ENCODE data around the gene ZNF507.
A peak's percentile ranks its signal among the peaks of the same experiment; 100 is the strongest.

The ZNF507 gene

GRCh38 chr19:32345261-32346207, at the start of gene ZNF507:
Gene ZNF507, plus strand, starts transcription at chr19:32345610. Its CDS starts 7,221 bp downstream, at chr19:32352831.
- H3K9me3 ChIP-seq (ENCODE audit: control insufficient read depth, low read length) = no peaks in the 10 kb centered on the region
- peaks cover 6% of the 10 kb centered on the region for H3K4me1 ChIP-seq (ENCODE audit: control insufficient read depth, insufficient read depth, low read length)
- peak within 1 kb of the TSS; percentile 62 for H3K4me3 ChIP-seq (ENCODE audit: low read length)
- H3K27me3 ChIP-seq (ENCODE audit: control insufficient read depth, insufficient read depth, low read length) = no peaks in the 10 kb centered on the region
- H3K9ac ChIP-seq (ENCODE audit: low read length) = peak within 1 kb of the TSS; percentile 77
- no peaks in the 10 kb centered on the region for H3K36me3 ChIP-seq (ENCODE audit: control insufficient read depth, insufficient read depth, low read length)

DNA sequence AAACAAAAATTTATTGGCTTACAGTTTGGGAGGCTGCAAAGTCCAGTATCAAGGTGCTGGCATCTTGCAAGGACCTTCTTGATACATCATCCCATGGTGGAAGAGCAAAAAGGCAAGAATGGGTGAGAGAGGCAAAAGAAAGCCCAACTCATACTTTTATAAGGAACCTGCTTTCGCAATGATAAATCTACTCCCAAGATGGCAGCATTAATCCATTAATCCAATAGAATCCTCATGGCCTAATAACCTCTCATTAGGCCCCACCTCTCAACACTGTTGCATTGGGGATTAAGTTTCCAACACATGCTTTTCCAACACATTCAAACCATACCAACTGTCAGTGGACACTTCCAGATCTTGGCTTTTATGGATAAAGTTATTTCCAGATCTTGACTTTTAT, 48.7 kb upstream of the ZNF507 start:
- Histone ChIP-seq H3K27me3 (ENCODE audit: control insufficient read depth, insufficient read depth, low read length) (no peaks in the 10 kb centered on the region), H3K4me1 (ENCODE audit: control insufficient read depth, insufficient read depth, low read length) (no peaks in the 10 kb centered on the region), H3K9me3 (ENCODE audit: control insufficient read depth, low read length) (no peaks in the 10 kb centered on the region), H3K36me3 (ENCODE audit: control insufficient read depth, insufficient read depth, low read length) (no peaks in the 10 kb centered on the region), H3K4me3 (ENCODE audit: low read length) (no peak overlapping the region), H3K9ac (ENCODE audit: low read length) (no peak overlapping the region)

DNA sequence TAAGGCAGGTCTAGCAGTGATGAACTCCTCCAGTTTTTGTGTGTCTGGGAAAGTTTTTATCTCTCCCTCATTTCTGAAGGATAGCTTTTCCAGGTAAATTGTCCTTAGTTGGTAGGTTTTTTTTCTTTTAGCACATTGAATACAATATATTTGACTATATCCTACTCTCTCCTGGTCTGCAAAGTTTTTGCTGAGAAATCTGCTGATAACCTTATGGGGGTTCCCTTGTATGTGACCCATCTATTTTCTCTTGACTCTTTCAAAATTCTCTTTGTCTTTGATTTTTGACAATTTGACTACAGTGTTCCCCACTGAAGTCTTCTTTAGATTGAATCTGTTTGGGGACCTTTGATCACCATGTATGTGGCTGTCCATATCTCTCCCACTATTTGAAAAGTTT, 42.6 kb upstream of the ZNF507 start:
- Histone ChIP-seq H3K9ac (ENCODE audit: low read length) (no peak overlapping the region), H3K4me3 (ENCODE audit: low read length) (no peak overlapping the region), H3K27me3 (ENCODE audit: control insufficient read depth, insufficient read depth, low read length) (peaks cover 3% of the 10 kb centered on the region), H3K36me3 (ENCODE audit: control insufficient read depth, insufficient read depth, low read length) (no peaks in the 10 kb centered on the region), H3K9me3 (ENCODE audit: control insufficient read depth, low read length) (no peaks in the 10 kb centered on the region), H3K4me1 (ENCODE audit: control insufficient read depth, insufficient read depth, low read length) (no peaks in the 10 kb centered on the region)

GRCh38 chr19:32303193-32303592, 42.2 kb upstream of the ZNF507 start:
- Histone ChIP-seq H3K9ac (ENCODE audit: low read length) (no peak overlapping the region), H3K4me1 (ENCODE audit: control insufficient read depth, insufficient read depth, low read length) (no peaks in the 10 kb centered on the region), H3K36me3 (ENCODE audit: control insufficient read depth, insufficient read depth, low read length) (no peaks in the 10 kb centered on the region), H3K4me3 (ENCODE audit: low read length) (no peak overlapping the region), H3K27me3 (ENCODE audit: control insufficient read depth, insufficient read depth, low read length) (peaks cover 3% of the 10 kb centered on the region), H3K9me3 (ENCODE audit: control insufficient read depth, low read length) (no peaks in the 10 kb centered on the region)

DNA sequence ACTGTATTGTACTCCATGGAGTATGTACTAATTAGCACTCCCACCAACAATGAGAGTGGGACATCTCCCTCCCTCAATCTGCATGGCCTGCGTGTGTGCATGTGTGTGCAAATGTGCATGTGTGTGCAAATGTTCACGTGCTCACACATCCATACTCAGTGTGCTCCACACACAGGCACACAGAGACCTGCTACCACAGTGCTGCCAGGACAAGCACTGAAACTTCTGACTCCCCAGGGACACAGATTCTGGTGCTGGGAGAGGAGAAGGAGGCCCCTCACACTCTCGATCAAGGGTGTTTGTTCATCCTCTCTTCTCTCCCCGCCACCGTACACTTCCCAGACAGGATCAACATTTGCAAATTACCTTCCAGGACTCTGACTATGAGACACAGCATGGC, 37.8 kb upstream of the ZNF507 start:
- H3K4me3 ChIP-seq (ENCODE audit: low read length) = no peak overlapping the region
- no peaks in the 10 kb centered on the region for H3K4me1 ChIP-seq (ENCODE audit: control insufficient read depth, insufficient read depth, low read length)
- no peak overlapping the region for H3K9ac ChIP-seq (ENCODE audit: low read length)
- peaks cover 3% of the 10 kb centered on the region for H3K27me3 ChIP-seq (ENCODE audit: control insufficient read depth, insufficient read depth, low read length)
- no peaks in the 10 kb centered on the region for H3K9me3 ChIP-seq (ENCODE audit: control insufficient read depth, low read length)
- no peaks in the 10 kb centered on the region for H3K36me3 ChIP-seq (ENCODE audit: control insufficient read depth, insufficient read depth, low read length)

GRCh38 chr19:32308431-32309077, 36.9 kb upstream of the ZNF507 start:
- Histone ChIP-seq H3K36me3 (ENCODE audit: control insufficient read depth, insufficient read depth, low read length) (no peaks in the 10 kb centered on the region), H3K9ac (ENCODE audit: low read length) (no peak overlapping the region), H3K27me3 (ENCODE audit: control insufficient read depth, insufficient read depth, low read length) (peaks cover 3% of the 10 kb centered on the region), H3K4me1 (ENCODE audit: control insufficient read depth, insufficient read depth, low read length) (no peaks in the 10 kb centered on the region), H3K4me3 (ENCODE audit: low read length) (no peak overlapping the region), H3K9me3 (ENCODE audit: control insufficient read depth, low read length) (no peaks in the 10 kb centered on the region)

- Histone ChIP-seq H3K4me3 (ENCODE audit: low read length) (no peak overlapping the region), H3K9ac (ENCODE audit: low read length) (no peak overlapping the region), H3K4me1 (ENCODE audit: control insufficient read depth, insufficient read depth, low read length) (no peaks in the 10 kb centered on the region), H3K36me3 (ENCODE audit: control insufficient read depth, insufficient read depth, low read length) (no peaks in the 10 kb centered on the region), H3K9me3 (ENCODE audit: control insufficient read depth, low read length) (no peaks in the 10 kb centered on the region), H3K27me3 (ENCODE audit: control insufficient read depth, insufficient read depth, low read length) (peaks cover 3% of the 10 kb centered on the region)
These were observed 35.6 kb upstream of the ZNF507 start for GRCh38 chr19:32309711-32310390.

DNA sequence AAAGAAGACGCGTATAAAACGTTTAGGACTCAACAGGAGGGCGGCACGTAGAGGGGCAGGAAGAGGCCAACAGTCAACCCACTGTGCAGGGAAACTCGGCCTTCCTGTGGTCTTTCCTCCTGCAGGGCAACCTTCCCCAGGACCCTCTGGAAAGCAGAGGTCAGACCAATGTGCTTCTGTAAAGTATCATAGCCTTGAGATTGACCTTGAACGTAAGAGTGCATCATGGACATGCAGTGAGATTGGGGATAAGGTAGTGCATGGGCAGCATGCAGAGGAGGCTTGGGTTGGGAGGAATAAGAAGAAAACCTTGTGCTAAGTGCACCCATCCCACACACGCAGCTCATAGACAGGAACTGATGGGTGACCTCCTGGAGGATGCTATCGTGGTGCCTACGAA, 34.0 kb upstream of the ZNF507 start:
- H3K4me1 ChIP-seq (ENCODE audit: control insufficient read depth, insufficient read depth, low read length) = no peaks in the 10 kb centered on the region
- H3K36me3 ChIP-seq (ENCODE audit: control insufficient read depth, insufficient read depth, low read length) = no peaks in the 10 kb centered on the region
- H3K9me3 ChIP-seq (ENCODE audit: control insufficient read depth, low read length) = no peaks in the 10 kb centered on the region
- no peaks in the 10 kb centered on the region for H3K27me3 ChIP-seq (ENCODE audit: control insufficient read depth, insufficient read depth, low read length)
- no peak overlapping the region for H3K4me3 ChIP-seq (ENCODE audit: low read length)
- no peak overlapping the region for H3K9ac ChIP-seq (ENCODE audit: low read length)

DNA sequence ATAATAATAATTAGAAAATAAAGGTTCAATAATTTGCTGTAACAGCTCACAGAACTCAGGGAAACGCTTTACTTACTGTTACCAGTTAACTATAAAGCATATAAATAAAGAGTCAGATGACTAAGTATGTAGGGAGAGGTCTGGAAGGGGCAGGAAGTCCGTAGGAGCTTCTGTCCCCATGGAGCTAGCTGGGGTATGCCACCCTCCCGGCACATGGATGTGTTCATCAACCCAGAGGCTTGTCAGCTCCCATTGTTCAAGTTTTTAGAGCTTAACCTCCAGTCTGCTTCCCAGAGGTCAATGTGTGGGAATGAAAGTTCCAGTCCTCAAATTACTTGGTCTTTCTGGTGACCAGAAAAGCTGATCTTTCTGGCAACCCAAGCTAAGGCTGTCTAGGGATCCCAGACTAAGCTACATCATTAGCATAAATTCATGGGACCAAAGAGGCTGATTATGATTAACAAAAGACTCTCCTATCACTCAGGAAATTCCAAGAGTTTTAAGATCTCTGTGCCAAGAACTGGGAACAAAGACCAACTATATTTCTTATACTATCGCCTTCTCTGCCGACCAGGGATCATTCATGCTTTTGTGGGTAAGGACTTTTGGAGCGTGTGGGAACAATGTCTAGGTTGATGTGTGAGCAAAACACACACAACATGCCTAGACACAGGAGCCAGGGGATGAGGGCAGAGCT, 31.7 kb upstream of the ZNF507 start:
- Histone ChIP-seq H3K9ac (ENCODE audit: low read length) (no peak overlapping the region), H3K36me3 (ENCODE audit: control insufficient read depth, insufficient read depth, low read length) (no peaks in the 10 kb centered on the region), H3K27me3 (ENCODE audit: control insufficient read depth, insufficient read depth, low read length) (no peaks in the 10 kb centered on the region), H3K4me3 (ENCODE audit: low read length) (no peak overlapping the region), H3K4me1 (ENCODE audit: control insufficient read depth, insufficient read depth, low read length) (no peaks in the 10 kb centered on the region), H3K9me3 (ENCODE audit: control insufficient read depth, low read length) (no peaks in the 10 kb centered on the region)

- no peak overlapping the region for H3K9ac ChIP-seq (ENCODE audit: low read length)
- no peak overlapping the region for H3K4me3 ChIP-seq (ENCODE audit: low read length)
- no peaks in the 10 kb centered on the region for H3K9me3 ChIP-seq (ENCODE audit: control insufficient read depth, low read length)
- H3K4me1 ChIP-seq (ENCODE audit: control insufficient read depth, insufficient read depth, low read length) = no peaks in the 10 kb centered on the region
- H3K36me3 ChIP-seq (ENCODE audit: control insufficient read depth, insufficient read depth, low read length) = no peaks in the 10 kb centered on the region
- H3K27me3 ChIP-seq (ENCODE audit: control insufficient read depth, insufficient read depth, low read length) = no peaks in the 10 kb centered on the region
These were observed 29.4 kb upstream of the ZNF507 start for GRCh38 chr19:32316034-32316433.

DNA sequence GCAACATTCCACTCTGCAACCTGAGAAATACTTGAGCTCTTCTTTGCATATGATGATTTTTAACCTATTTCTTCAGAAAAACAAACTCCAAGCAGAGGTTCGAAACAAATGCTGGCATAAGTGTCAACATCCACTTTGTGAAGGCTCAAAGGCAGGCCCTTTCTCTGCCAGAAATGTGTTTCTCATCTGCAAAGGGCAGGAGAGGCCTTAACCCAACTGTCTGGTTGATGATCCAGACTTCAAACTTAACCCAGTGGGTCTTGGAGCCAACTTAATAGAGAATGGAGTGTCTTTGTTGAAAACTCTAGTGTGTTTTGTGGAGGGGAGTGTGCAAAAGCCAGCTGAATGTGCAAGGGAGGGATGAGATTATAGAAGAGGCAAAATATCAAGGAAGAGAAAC, 28.3 kb upstream of the ZNF507 start:
- Histone ChIP-seq H3K27me3 (ENCODE audit: control insufficient read depth, insufficient read depth, low read length) (no peaks in the 10 kb centered on the region), H3K4me3 (ENCODE audit: low read length) (no peak overlapping the region), H3K9ac (ENCODE audit: low read length) (no peak overlapping the region), H3K4me1 (ENCODE audit: control insufficient read depth, insufficient read depth, low read length) (no peaks in the 10 kb centered on the region), H3K36me3 (ENCODE audit: control insufficient read depth, insufficient read depth, low read length) (no peaks in the 10 kb centered on the region), H3K9me3 (ENCODE audit: control insufficient read depth, low read length) (no peaks in the 10 kb centered on the region)

All from mucosa of stomach (tissue), 1 donor.